ENCODE data around the gene RYR3. TPM values are rescaled to one million over a fixed set of nuclear protein-coding genes. Genes with fewer than 3 reads are reported as not detected.
A peak's percentile ranks its signal among the peaks of the same experiment; 100 is the strongest.

RYR3 gene
- total RNA-seq, 2 donors from 2014 or later, result not detected

DNA sequence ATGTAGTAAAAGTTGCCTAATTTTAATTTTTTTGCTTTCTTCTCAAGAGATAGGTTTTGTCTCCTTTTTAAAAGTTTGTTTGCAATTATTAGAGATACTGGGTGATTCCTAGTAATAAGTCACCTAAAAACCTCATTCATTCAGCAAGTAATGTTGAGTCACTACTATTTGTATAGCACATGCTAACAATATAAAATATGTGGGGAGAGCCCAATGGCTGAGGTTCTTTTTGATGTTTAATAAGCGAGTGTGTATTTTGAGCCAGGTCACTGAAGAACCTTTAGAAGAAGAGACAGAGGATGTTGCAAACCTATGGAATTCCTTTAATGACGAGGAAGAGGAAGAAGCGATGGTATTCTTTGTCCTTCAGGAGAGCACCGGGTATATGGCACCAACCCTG is 533.8 kb downstream of the RYR3 start:
- H3K36me3 Mint-ChIP-seq, result no peaks in the 10 kb centered on the region
- no peak for DNase-seq (ENCODE audit: low spot score in 2 of 2)
- no peak overlapping the region for H3K27ac Mint-ChIP-seq
- no peak for ATAC-seq
- H3K9me3 Mint-ChIP-seq, result no peaks in the 10 kb centered on the region

DNA sequence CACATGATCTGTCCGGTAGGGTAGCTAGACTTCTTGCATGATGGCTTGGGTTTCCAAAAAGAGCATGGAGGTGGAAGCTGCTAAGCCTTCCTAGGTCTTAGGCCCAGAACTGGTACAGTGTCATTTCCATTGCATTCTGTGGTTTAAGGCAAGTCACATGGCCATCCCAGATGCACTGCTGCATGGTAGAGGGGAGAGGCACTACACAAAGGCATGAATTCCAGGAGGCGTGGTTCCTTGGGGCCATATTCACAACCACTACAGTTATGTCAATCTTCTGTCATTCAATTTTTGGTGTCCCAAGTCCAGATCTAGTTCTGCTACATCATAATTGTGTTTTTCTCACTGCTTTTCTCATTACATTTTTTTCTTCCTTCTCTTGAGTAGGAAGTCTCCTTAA is 535.4 kb downstream of the RYR3 start:
- no peak for DNase-seq (ENCODE audit: low spot score in 2 of 2)
- ATAC-seq, result no peak
- Mint-ChIP-seq H3K27ac (no peak overlapping the region), H3K9me3 (no peaks in the 10 kb centered on the region), H3K36me3 (no peaks in the 10 kb centered on the region)

DNA sequence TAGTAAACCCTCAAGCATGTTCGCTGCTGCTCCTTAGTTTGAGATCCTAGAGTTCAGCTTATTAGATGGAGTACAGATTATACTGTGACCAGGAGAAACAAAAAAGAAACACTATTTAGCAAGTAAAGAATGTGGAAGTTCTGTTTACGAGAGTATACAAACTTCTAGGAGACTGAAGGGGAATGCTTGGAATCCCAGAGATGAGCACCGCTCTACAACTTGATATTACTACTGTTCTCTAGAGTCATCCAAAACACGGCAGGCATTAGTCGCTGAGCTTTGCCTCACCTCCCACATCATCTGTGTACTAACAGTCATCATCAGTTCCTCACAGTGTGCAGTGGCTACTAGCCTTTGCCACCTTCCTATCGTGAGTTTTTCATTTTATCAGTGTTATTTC is 536.1 kb downstream of the RYR3 start:
- H3K9me3 Mint-ChIP-seq, result no peaks in the 10 kb centered on the region
- ATAC-seq (no peak), DNase-seq (ENCODE audit: low spot score in 2 of 2) (no peak)
- H3K27ac Mint-ChIP-seq, result no peak overlapping the region
- H3K36me3 Mint-ChIP-seq, result no peaks in the 10 kb centered on the region

DNA sequence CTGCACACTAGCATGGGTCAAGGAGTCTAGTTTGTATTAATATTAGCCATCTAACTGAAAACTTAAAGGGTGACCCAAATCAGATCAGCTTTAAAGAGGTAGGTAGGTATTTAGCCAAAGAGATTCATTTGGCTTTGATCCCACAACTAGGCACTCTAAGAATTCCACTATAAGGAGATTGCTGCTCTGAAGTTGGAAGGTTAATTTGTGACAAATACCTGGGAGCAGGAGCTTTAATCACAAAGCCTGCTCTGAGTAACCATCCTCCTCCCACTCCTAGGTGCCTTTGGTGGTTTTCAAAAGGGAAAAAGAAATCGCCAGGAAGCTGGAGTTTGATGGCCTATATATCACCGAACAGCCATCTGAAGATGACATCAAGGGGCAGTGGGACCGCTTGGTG is 537.2 kb downstream of the RYR3 start:
- Mint-ChIP-seq H3K27ac (no peak overlapping the region), H3K36me3 (no peaks in the 10 kb centered on the region), H3K9me3 (no peaks in the 10 kb centered on the region)
- DNase-seq (ENCODE audit: low spot score in 2 of 2), result no peak
- ATAC-seq, result no peak

DNA sequence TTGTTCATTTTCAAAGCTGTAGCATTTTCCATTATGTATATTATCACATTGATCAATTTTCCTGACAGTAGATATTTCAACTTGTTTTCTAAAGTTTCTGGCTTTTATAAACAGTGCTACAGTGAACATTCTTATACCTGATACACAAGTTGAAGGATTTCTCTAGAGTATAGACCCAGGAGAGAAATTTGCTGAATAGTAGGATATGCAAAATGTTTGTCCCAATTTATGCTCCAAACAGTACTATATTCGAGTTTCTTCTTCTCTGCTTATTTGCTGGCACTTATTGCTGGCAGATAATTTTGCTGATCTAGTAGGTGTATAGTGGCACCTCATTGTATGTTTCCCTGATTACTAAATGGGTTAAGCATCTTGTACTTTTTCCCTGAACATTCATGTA is 540.3 kb downstream of the RYR3 start:
- no peak for DNase-seq (ENCODE audit: low spot score in 2 of 2)
- no peaks in the 10 kb centered on the region for H3K9me3 Mint-ChIP-seq

DNA sequence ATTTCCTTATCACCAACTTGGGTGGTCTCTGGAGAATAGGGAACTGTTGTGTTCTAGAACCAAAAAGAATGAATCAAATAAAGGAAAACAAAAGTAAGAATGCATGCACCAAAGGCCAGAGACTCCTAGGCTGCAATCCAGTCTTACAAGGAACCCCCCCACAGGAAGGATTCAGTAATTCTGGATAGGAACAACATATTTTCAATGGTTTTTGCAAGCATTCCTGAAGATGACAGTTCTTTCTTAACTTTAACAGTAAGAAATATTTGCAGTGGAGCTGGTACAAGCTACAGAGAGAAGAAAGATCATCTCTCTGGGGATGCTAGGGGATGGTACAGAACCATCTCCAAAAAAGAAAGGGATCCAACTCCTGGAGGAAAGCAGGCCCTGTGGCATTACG is 541.3 kb downstream of the RYR3 start:
- no peak for ATAC-seq
- Mint-ChIP-seq H3K36me3 (no peaks in the 10 kb centered on the region), H3K27ac (no peak overlapping the region), H3K9me3 (no peaks in the 10 kb centered on the region)
- no peak for DNase-seq (ENCODE audit: low spot score in 2 of 2)

More for the DNA sequence above, 540.3 kb downstream of the RYR3 start:
- H3K27ac Mint-ChIP-seq, result no peak overlapping the region
- ATAC-seq, result no peak
- no peaks in the 10 kb centered on the region for H3K36me3 Mint-ChIP-seq

DNA sequence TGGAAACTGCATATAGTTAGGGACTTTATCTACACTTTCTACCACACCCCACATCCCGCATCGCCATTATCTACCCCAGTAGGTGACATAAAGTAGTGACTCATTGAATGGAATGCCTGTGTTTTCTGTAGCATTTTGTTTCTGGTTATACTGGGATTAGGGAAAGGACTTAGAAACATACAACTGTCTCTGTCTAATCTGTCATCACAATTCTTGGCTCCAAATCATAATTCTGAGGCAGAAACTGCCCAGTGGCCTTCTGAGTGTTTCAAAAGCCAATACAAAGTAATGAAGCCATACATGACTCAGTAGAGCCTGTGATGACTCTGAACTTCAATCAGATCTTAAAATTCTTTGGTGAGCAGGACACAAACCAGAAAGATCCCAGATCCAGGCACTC is 541.8 kb downstream of the RYR3 start:
- ATAC-seq (no peak), DNase-seq (ENCODE audit: low spot score in 2 of 2) (no peak)
- H3K27ac Mint-ChIP-seq, result no peak overlapping the region
- H3K36me3 Mint-ChIP-seq, result no peaks in the 10 kb centered on the region
- H3K9me3 Mint-ChIP-seq, result no peaks in the 10 kb centered on the region

DNA sequence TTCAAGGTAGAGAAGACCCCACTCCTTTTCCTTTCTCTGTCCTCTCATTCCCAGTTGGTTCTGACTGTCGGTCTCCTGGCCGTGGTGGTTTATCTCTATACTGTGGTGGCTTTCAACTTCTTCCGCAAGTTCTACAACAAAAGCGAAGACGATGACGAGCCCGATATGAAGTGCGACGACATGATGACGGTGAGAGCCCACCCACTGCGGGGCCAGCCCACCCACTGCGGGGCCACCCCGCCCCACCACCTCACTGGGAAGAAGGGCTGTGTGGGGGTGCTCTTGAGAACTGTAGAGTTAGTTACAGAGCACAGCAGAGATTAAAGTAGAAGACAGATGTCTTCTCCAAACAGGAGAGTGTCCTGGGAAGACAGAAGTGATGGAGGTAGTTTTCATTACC is 547.0 kb downstream of the RYR3 start:
- H3K9me3 Mint-ChIP-seq, result no peaks in the 10 kb centered on the region
- no peak overlapping the region for H3K27ac Mint-ChIP-seq
- no peak for ATAC-seq
- peaks cover 0 to 5% of the 10 kb centered on the region in 2 donors for H3K36me3 Mint-ChIP-seq
- no peak for DNase-seq (ENCODE audit: low spot score in 2 of 2)

DNA sequence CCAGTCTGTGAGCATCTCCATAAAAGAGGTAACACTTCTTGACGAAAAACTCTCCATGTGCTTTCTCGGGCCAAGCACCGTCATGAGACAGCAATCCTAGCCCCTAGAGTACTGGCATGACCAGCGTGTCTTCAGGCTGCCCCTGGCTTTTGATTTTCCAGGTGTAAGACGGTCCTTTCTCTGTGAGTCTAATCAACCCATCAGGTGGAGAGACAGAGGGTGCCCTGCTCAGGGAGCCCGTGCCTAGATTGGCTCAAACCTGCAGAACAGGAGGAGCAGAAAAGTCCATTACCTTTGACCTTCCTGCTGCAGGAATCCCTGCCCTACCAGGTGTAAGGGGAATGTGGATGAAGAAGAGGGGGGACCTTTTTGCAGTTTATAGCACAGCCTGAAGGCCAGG is 548.1 kb downstream of the RYR3 start:
- DNase-seq (ENCODE audit: low spot score in 2 of 2) (no peak), ATAC-seq (no peak)
- peaks cover 0 to 11% of the 10 kb centered on the region in 2 donors for H3K36me3 Mint-ChIP-seq
- H3K27ac Mint-ChIP-seq, result no peak overlapping the region
- H3K9me3 Mint-ChIP-seq, result no peaks in the 10 kb centered on the region

DNA sequence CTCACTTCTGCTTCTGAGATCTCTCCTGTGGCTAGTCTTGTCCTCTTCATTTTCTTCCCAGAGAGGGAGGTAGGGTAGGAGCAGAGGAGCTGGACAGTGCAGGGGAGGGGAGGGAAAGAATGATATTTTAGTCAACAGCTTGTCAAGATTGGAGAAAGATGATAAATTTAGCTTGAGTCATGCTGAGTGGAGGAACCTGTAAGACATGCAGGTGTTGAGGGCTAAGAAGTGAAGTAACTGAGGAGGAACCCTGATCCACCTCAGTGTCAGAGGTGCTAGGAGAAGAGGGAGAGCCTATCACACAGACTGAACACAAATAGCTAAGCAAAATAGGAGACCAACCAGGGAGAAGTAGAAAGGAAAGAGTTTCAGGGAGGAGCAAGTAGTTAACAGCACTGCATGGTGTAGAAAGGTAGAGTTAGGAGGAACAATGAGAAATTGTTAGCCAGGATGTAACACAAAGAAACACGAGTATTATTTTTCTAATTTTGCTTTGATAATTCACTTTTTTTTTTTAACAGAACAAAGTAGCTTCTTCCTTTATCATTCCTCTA is 549.3 kb downstream of the RYR3 start:
- Mint-ChIP-seq H3K9me3 (no peaks in the 10 kb centered on the region), H3K36me3 (peaks cover 0 to 20% of the 10 kb centered on the region in 2 donors), H3K27ac (no peak overlapping the region)
- ATAC-seq, result no peak
- DNase-seq (ENCODE audit: low spot score in 2 of 2), result no peak

DNA sequence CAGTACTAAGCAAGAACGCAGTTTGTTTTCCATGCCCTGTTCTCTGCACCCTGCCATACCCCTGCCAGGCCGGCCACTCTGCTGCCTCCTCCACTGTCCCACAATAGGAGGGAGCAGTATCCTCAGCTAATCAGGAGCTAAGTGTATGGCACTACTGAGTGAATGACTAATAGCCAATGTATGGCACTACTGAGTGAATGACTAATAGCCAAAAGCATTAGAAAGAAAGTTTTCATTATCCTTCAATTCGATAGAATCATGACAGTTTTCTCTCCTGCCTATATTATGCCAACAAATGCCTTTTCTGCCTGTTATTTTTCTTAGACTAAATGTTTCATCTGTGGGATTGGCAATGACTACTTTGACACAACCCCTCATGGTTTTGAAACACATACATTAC is 550.0 kb downstream of the RYR3 start:
- Mint-ChIP-seq H3K36me3 (peaks cover 0 to 25% of the 10 kb centered on the region in 2 donors), H3K27ac (no peak overlapping the region), H3K9me3 (no peaks in the 10 kb centered on the region)
- ATAC-seq, result no peak
- DNase-seq (ENCODE audit: low spot score in 2 of 2), result no peak

DNA sequence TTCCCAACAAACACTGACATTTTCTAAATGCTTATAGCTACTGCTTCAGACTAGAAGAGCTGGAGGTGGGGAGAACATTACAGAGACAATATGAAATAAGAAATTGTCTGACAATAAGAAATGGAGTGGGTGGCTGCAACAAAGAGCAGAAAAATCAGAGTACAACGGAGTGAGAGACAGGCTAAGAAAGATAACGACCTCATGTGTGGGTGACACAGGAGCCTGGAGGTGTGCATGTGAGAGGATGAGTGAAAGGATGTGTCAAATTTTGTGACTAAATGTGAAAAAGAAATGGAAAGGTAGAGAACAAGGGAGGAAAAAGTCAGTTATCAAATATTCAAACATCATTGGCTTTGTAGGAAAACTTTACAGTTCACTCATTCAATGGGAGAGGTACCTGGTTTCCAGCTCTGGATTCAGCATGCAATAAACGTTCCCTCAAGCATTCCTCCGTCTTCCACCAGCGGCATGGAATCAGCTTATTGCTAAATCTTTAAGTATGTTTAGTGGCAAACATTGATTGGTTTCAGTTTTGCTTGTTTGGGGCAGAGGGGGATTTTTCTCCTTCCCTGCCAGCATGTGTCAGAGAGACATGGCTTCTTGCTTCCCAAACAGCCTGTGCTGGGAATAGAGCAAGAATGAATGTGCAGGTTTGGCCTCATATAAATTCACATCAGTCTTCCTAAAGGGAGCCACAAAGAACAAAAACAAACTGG is 553.8 kb downstream of the RYR3 start:
- Mint-ChIP-seq H3K9me3 (no peaks in the 10 kb centered on the region), H3K27ac (peak overlapping the region in 1 of 2 donors; percentile 27), H3K36me3 (peaks cover 0 to 37% of the 10 kb centered on the region in 2 donors)
- no peak for DNase-seq (ENCODE audit: low spot score in 2 of 2)
- peak in 1 of 2 donors; percentile 82 for ATAC-seq

DNA sequence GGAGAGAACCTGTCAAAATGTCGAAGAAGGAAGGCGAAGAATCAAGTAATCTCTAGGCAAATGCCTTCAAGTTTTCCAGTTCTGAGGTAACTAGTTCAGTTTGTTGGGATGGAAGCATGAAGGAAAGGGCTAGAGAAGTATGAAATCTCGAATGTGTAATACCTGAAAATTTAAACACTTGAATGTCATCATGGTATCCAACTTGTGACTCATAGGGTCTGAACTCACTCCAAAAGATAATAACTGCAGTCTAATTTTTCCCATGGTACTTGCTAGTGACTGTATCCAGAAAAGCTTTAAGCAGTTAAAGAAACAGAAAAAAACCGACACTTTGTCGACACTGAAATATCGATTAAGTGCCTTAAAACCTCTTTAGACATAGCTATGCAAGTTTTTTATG is 554.6 kb downstream of the RYR3 start:
- Mint-ChIP-seq H3K27ac (no peak overlapping the region), H3K36me3 (peaks cover 0 to 32% of the 10 kb centered on the region in 2 donors), H3K9me3 (no peaks in the 10 kb centered on the region)
- ATAC-seq (no peak), DNase-seq (ENCODE audit: low spot score in 2 of 2) (no peak)

DNA sequence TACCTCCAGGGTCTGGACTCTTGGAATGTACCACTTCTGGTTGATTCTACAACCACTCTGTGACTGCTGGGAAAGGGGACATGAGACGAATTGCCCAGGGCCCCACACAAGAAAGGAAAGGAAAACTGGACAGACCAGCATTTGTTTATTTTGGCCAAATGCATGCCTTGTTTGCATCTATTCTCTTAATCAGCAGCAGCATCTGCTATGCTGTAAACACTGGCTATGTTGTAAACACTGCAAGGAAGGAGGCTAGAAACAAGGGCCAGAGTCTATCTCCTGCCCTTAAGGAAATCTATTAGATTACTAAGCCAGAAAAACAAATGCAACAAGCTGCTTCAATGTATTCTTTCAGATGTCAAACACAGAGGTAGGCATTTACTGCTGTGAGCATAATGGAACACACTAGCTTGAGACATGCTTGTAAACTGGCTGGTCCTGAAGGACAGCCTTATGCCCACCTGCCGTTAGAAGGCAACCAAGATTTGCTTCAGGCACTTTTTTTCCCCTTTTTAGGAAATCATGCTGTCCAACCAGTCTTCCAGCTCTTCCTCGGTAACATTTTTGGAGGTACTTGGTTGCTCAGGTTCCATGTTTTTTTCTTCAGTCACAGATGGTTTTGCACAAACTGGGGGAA is 555.5 kb downstream of the RYR3 start:
- H3K27ac Mint-ChIP-seq, result no peak overlapping the region
- no peaks in the 10 kb centered on the region for H3K9me3 Mint-ChIP-seq
- H3K36me3 Mint-ChIP-seq, result peaks cover 0 to 32% of the 10 kb centered on the region in 2 donors
- no peak for ATAC-seq
- no peak for DNase-seq (ENCODE audit: low spot score in 2 of 2)

DNA sequence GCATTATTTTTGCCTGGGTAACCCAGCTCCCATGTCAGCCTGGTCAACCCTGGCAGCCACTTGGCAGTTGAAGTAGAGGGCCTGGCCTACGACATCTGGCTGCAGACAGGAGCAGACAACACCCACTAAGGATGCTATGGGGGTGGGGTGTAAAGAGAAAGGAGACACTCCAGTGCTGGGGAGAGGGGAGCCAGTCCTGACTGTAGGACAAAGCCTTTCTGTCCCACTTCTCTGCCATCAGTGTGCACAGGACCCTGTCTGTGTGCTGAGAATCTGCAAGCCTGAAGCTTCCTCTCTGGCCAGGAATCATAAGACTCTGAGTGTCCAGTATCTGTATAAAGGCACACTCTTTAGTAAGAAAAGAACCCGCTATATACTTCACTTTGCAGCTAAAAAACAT is 561.2 kb downstream of the RYR3 start:
- no peak overlapping the region for H3K27ac Mint-ChIP-seq
- DNase-seq (ENCODE audit: low spot score in 2 of 2), result no peak
- H3K9me3 Mint-ChIP-seq, result no peaks in the 10 kb centered on the region
- no peak for ATAC-seq
- peaks cover 0 to 3% of the 10 kb centered on the region in 2 donors for H3K36me3 Mint-ChIP-seq

DNA sequence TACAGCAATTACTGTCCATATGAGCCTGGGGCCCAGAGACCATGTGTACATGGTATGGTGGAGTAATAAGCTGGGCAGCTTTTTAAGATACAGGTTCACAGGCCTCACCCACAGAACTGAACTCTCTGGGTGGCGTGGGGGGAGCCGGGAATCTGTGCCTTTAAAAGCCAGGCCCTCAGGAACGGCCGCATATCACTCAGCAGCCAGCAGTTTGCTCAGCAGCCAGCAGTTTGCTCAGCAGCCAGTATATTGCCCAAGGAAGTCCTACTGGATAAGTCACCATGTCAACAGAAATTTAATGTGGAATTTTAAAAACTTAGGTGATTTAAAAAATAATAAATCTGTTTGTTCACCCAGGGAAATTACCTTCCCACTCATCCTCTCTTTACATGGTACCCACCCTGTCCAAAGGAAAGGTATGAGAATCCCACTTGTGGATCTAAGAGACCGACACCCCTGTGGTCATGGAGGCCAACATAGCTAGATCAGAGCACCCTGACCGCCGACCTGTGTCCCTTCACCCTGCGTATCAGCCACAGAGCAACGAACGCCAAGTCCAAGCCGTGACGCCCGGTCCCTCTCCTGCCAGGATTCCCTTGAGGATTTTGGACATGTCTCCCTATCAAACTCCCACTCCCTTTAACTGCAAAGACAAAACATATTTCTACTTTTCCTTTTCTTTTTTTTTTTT is 561.8 kb downstream of the RYR3 start:
- ATAC-seq (no peak), DNase-seq (ENCODE audit: low spot score in 2 of 2) (no peak)
- no peaks in the 10 kb centered on the region for H3K9me3 Mint-ChIP-seq
- H3K27ac Mint-ChIP-seq, result no peak overlapping the region
- H3K36me3 Mint-ChIP-seq, result no peaks in the 10 kb centered on the region

DNA sequence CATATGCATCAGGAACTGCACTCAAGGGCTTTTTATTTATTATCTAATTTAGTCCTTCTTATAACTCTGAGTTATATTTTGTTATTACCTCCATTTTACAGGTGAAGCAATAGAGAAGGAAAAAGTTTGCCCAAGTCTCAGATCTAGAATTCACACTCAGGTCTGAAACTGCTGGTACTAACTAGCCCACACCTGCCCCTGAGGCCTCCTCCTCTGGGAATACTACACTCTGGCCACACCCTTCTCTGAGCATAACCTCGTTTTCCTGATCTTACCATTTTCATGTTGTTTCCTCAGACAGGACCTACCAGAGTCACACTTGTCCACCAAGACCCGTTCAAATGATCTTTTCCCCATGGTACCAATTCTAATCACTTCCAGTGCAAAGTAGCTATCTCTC is 563.4 kb downstream of the RYR3 start:
- DNase-seq (ENCODE audit: low spot score in 2 of 2), result no peak
- no peak for ATAC-seq
- Mint-ChIP-seq H3K27ac (peak overlapping the region in 1 of 2 donors; percentile 23), H3K9me3 (no peaks in the 10 kb centered on the region), H3K36me3 (no peaks in the 10 kb centered on the region)
